C4-2B (cell line): ENCODE data around the gene SNX25.

Experiments used
- ZFX ChIP-seq: fragments of 450-650 bp; IDR thresholded peaks from 2 replicates; pipeline ENCODE4 v1.6.1; 2017
- TF ChIP-seq, protein P1 (sequence below): fragments of 450-650 bp; conservative IDR thresholded peaks from 2 replicates; pipeline ENCODE4 v1.5.1; 2017; ENCODE audit warnings: mild to moderate bottlenecking

DNA sequence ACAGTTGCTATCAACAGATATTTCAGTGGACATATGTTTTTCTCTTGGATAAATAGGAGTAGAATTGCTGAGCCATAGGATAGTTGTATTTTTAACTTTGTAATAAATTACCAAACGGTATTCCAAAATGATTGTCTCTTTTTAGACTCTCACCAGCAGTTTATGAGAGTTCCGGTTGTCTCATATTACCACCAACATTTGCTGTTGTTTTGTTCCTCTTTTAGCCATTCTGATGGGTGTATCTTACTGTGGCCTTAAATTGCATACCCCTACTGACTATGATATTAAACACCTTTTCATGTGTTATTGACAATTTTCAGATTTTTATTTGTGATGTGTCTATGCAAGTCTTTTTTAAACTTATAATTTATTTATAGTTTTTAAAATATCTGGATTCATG, 39.7 kb downstream of the SNX25 start:
- TF ChIP-seq, protein P1, sequence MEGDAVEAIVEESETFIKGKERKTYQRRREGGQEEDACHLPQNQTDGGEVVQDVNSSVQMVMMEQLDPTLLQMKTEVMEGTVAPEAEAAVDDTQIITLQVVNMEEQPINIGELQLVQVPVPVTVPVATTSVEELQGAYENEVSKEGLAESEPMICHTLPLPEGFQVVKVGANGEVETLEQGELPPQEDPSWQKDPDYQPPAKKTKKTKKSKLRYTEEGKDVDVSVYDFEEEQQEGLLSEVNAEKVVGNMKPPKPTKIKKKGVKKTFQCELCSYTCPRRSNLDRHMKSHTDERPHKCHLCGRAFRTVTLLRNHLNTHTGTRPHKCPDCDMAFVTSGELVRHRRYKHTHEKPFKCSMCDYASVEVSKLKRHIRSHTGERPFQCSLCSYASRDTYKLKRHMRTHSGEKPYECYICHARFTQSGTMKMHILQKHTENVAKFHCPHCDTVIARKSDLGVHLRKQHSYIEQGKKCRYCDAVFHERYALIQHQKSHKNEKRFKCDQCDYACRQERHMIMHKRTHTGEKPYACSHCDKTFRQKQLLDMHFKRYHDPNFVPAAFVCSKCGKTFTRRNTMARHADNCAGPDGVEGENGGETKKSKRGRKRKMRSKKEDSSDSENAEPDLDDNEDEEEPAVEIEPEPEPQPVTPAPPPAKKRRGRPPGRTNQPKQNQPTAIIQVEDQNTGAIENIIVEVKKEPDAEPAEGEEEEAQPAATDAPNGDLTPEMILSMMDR: no peak
- no peak for TF ChIP-seq ZFX
